VCaP (cell line): ENCODE data around the gene KLHL3.

ENCODE experiments used
- H3K27ac ChIP-seq: fragments of 450-650 bp; 2 replicates; pipeline ENCODE4 v1.5.1; 2017
- TF ChIP-seq, protein P1 (sequence below): fragments of 450-650 bp; conservative IDR thresholded peaks from 2 replicates; pipeline ENCODE4 v1.5.1; 2017; ENCODE audit warnings: mild to moderate bottlenecking, moderate library complexity

The KLHL3 gene

DNA sequence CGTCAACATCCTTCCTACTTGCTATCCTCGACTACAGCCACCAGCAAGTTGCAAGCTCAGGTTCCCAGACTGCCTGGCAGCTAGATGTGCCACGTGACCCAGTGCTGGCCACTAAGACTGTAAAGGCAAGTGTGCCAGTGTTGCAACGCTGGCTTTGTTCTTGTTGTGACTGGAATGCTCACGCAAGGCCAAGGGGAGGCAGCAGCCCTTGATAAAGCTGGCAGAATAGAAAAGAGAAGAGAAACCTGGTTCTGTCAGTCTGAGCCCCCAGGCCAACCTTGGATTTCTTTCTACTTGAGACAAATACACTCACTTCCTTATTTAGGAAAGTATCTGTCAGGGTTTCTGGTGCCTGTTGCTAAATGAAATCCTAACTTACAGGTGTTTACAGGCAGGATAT lies 113.0 kb downstream of the KLHL3 start:
- TF ChIP-seq, protein P1, sequence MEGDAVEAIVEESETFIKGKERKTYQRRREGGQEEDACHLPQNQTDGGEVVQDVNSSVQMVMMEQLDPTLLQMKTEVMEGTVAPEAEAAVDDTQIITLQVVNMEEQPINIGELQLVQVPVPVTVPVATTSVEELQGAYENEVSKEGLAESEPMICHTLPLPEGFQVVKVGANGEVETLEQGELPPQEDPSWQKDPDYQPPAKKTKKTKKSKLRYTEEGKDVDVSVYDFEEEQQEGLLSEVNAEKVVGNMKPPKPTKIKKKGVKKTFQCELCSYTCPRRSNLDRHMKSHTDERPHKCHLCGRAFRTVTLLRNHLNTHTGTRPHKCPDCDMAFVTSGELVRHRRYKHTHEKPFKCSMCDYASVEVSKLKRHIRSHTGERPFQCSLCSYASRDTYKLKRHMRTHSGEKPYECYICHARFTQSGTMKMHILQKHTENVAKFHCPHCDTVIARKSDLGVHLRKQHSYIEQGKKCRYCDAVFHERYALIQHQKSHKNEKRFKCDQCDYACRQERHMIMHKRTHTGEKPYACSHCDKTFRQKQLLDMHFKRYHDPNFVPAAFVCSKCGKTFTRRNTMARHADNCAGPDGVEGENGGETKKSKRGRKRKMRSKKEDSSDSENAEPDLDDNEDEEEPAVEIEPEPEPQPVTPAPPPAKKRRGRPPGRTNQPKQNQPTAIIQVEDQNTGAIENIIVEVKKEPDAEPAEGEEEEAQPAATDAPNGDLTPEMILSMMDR, result no peak

DNA sequence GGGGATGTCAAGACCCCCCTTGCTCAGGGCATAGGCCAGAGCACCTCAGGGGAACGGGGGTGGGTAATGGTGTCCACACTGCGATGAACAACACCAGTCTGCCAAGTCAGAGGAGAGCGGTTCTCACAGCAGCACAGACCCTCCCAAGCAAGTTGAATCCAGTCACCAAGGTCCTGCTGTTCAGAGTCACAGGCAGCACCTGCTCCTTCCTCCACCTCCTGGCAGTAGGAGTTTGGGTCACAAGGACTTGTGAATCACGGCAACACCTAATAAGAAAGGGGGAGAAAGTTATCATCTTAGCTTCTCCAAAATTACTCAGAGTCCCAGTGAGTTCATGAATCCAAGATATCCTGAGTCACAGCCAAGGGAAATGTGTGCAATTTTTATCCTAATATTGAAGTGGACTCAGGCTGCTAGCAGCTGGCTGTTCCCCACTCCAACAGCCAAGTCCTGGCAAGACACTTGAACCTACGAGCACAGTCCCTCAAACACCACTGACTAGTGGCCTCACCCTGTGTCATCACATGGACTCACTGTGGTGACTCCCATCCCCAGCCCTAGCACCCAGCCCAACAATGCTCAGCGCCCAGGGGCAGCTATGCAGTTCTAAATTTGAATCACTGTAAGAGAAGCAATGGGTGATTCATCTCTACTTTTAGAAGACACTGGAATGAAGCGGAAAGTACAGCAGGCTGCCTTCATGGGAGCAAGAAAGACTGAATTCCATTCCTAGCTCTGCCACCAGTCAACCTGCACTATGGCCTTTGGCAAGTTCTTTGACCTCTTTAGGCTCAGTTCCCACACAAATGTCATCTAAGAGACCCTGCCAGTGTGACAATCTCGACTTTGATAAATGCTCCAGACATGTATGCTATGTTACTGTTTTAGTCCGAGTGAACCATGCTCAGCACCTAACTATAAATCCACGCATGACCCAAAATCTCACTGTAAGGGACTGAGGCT lies 113.7 kb downstream of the KLHL3 start:
- H3K27ac ChIP-seq, result no peak overlapping the region
- TF ChIP-seq, protein P1, result no peak

More for the DNA sequence above, 113.0 kb downstream of the KLHL3 start:
- no peak overlapping the region for H3K27ac ChIP-seq

DNA sequence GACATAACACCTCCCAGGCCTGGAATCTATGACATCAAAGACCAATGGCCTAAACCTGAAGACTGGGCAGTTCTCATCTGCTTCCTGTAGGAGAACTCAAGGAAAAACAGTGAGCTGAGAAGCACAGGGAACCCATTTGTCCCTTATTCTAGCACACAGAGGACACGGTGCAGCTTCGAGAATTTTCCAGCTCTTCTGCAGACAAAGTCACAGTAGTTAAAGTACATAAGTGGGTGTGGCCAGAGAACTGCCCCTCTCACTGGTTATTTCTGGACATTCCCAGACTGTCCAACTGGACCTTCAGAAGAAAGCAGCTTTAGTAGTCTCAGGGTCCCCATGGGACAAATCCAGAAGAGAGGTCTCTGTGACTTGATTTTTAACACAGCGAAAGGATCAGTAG lies 114.6 kb downstream of the KLHL3 start:
- no peak overlapping the region for H3K27ac ChIP-seq
- TF ChIP-seq, protein P1, result no peak

DNA sequence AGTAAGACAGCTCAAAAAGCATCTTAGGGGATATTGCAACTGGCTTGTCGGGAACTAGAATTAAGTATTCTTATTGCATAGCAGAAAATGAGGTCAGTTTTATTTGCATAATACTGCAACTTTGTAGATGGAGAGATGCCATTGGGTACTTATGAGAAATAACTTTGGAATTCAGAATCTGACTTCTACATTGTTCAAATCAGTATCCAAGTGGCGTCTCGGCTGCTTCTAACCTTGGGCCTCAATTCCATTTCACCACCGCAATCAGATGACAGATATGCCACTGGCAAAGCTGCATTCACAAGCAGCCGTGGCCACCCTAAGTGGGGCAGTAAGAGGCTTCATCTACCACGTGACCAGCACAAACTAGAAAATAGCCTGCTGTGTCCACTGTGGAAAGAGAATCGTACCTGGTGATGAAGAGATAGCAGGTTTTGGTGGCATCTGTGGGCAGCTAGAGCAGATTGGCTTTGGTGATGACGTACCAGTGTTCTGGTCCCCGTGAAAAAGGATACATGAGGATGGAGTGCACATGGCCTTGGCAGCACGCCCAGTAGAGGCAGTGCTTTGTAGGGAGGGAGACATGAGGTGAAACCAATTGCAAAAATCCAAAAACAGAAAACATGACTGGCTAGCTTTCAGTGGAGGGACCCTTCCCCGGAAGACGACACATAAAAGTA lies 116.6 kb downstream of the KLHL3 start:
- no peak overlapping the region for H3K27ac ChIP-seq
- TF ChIP-seq, protein P1, result no peak

DNA sequence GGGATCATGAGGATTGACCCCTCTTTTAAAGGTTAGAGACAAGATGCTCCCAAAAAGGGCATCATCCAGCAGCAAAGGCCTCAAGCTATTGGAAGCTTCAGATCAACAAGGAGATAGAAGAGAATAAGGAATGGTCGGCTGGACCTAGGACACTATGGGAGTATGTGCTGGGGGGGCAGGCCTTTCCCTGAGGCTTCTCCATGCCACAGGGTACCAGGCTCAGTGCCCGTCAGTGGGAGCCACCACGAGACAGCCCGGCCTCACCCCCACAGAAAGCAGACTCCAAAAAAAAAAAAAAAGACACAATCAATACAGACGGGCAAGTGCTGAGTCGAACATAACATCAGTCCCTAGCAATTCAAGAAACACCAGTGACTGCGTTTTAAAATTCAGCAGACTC lies 117.4 kb downstream of the KLHL3 start:
- TF ChIP-seq, protein P1, result no peak
- H3K27ac ChIP-seq, result no peak overlapping the region

DNA sequence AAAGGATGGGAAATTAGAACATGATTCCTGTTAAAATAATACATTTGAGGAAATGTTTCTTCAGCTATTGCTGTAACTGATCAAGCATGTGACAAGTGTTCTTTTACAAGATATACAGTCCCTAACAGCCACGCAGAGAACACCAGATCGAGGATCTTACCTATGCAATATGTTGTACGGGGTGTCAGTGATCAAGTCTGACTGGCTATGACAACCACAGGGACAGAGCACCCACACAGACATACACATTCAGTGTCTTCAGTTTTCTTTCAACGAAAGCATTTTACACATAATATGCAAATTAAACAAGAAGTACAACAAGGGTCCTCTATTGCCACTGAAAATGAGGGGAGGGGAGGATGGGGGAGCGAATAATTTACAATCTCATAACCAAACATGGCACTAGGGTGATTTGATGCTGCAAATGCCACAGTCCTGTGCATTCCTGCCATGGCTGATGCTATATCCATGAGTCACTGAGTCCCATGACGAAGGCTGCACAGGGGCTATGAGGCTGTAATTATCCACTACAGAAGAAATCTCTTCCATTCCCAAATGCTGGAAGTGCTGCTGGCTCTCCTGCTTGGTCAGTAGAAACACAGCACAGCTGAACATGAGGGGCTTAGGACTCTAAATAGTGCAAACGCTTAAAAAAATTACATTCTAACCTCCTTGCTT lies 118.2 kb downstream of the KLHL3 start:
- TF ChIP-seq, protein P1, result no peak
- no peak overlapping the region for H3K27ac ChIP-seq

DNA sequence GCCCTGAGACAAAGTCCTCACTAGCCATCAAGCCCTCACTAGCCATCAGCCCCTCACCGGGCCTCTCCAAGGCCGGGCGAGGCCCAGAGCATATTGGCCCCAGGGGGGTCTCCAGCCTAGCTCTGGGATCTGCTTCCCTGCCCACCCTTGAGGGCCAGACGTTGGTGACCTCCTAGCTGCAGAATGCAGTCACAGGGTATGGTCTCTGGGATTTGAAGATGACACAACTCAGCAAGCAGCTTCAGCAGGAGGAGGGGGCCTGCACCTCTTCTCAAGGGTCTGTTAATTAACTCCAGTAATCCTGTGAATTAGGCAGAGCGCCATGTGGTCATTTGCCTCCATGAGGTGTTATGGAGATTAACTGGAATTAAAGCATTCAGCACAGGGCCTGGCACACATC lies 119.8 kb downstream of the KLHL3 start:
- TF ChIP-seq, protein P1, result no peak
- no peak overlapping the region for H3K27ac ChIP-seq
